Measurements from ENCODE around the gene CDT1. TPM values are rescaled to one million over a fixed set of nuclear protein-coding genes. Genes with fewer than 3 reads are reported as not detected.

Gene CDT1
- total RNA-seq, 1 experiment from 2014 or later = 16.6 TPM

DNA sequence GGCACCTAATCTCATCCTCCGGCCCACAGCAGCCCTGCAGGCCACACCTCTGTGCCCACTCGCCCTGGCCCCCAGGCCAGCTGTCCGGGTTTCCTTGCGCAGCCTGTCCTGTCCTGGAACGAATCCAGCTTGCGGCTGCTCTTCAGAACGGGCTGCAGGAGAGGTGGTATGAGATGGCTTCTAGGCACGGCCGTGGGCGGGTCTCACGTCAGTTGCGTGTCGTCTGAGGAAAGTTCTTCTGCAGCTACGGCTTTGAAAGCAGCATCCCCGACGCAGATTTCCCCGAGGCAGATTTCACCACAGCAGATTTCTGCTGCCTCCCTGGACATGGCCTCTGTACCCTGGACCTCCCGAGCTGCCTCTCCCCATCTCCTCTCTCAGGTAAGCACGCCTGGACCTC is 35.0 kb downstream of the CDT1 start:
- H3K9me3 Mint-ChIP-seq (ENCODE audit: unreplicated experiment) = no peaks in the 10 kb centered on the region
- H3K36me3 Mint-ChIP-seq (ENCODE audit: insufficient read depth, unreplicated experiment) = peaks cover 6% of the 10 kb centered on the region
- no TSS peak for BruUV-seq (replicated peaks)
- CTCF ChIA-PET = interaction anchor here (0.6 kb wide), 1 partner anchor 60 kb away, joined by 4 read pairs; no protein-coding TSS in a partner anchor
- no peaks in the 10 kb centered on the region for H3K27me3 Mint-ChIP-seq (ENCODE audit: insufficient read depth, unreplicated experiment)
- no peak for DNase-seq (ENCODE audit: unreplicated experiment)
- no peak overlapping the region for H3K27ac Mint-ChIP-seq (ENCODE audit: low read depth, unreplicated experiment)
- H3K4me3 Mint-ChIP-seq (ENCODE audit: unreplicated experiment) = no peak overlapping the region
- POLR2A ChIA-PET = no interaction called here
- H3K4me1 Mint-ChIP-seq (ENCODE audit: insufficient read depth, unreplicated experiment) = no peaks in the 10 kb centered on the region
- intact Hi-C loops (cut with micrococcal nuclease) = no loop called here
- TF ChIP-seq CTCF (IDR thresholded peaks at IDR 0.05; ENCODE audit: unreplicated experiment) = no peak

GRCh38 chr16:88839026-88839529 is 35.5 kb downstream of the CDT1 start:
- no peak for TF ChIP-seq CTCF (IDR thresholded peaks at IDR 0.05; ENCODE audit: unreplicated experiment)
- Mint-ChIP-seq H3K36me3 (ENCODE audit: insufficient read depth, unreplicated experiment) (peaks cover 6% of the 10 kb centered on the region), H3K27ac (ENCODE audit: low read depth, unreplicated experiment) (no peak overlapping the region), H3K4me1 (ENCODE audit: insufficient read depth, unreplicated experiment) (no peaks in the 10 kb centered on the region), H3K4me3 (ENCODE audit: unreplicated experiment) (no peak overlapping the region), H3K27me3 (ENCODE audit: insufficient read depth, unreplicated experiment) (no peaks in the 10 kb centered on the region), H3K9me3 (ENCODE audit: unreplicated experiment) (no peaks in the 10 kb centered on the region)
- POLR2A ChIA-PET = no interaction called here
- no peak for DNase-seq (ENCODE audit: unreplicated experiment)
- no TSS peak for BruUV-seq (replicated peaks)
- CTCF ChIA-PET = no interaction called here
- intact Hi-C loops (cut with micrococcal nuclease) = no loop called here

DNA sequence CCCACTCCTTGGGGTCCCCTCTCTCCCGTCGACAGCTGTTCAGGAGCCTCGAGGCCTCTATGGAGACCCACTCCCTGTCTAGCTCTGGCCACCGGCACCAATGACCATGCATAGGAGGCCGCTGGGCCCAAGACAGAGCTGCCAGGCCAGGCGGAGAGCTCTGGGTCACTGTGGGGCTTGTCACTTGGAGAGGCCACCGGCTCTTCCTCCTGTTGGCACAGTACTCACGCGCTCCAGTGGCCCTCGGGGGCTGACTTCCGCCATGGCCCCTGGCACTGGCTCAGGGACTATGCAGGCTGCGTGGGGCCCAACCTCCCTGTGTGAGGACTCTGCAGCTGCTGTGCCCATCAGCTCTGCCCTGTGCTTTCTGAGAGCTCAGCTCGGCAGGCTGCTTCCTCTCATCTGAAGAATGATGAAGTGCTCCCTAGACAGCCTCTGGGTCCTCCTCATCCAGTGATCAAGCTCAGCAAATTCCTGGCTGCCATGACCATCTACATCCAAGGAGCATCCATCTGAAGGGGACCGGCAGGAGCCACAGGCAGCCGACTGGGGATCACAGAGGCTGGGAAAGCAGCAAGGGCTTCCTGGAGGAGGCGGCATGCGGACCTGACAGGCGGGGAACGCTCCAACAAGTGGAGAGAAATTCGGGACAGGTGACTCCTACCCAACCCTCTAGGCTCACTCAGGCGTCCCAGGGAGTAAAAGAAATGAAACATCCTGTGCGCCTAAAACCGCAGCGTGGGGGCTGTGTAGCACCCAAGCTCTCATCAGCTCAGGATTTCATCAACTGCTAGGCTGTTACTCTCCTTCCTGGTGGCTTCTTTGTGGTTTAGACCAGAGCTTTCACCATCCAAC is 36.4 kb downstream of the CDT1 start:
- no peaks in the 10 kb centered on the region for H3K27me3 Mint-ChIP-seq (ENCODE audit: insufficient read depth, unreplicated experiment)
- H3K9me3 Mint-ChIP-seq (ENCODE audit: unreplicated experiment) = no peaks in the 10 kb centered on the region
- no peaks in the 10 kb centered on the region for H3K4me1 Mint-ChIP-seq (ENCODE audit: insufficient read depth, unreplicated experiment)
- no peak overlapping the region for H3K27ac Mint-ChIP-seq (ENCODE audit: low read depth, unreplicated experiment)
- ChIA-PET CTCF (interaction anchor here (1.0 kb wide), 1 partner anchor 30 kb away, joined by 3 read pairs; no protein-coding TSS in a partner anchor), POLR2A (interaction anchor here (0.7 kb wide), 1 partner anchor 13 kb away, joined by 3 read pairs; no protein-coding TSS in a partner anchor)
- BruUV-seq (replicated peaks) = no TSS peak
- TF ChIP-seq CTCF (IDR thresholded peaks at IDR 0.05; ENCODE audit: unreplicated experiment) = no peak
- no peak overlapping the region for H3K4me3 Mint-ChIP-seq (ENCODE audit: unreplicated experiment)
- H3K36me3 Mint-ChIP-seq (ENCODE audit: insufficient read depth, unreplicated experiment) = peaks cover 6% of the 10 kb centered on the region
- intact Hi-C loops (cut with micrococcal nuclease) = no loop called here
- DNase-seq (ENCODE audit: unreplicated experiment) = no peak

DNA sequence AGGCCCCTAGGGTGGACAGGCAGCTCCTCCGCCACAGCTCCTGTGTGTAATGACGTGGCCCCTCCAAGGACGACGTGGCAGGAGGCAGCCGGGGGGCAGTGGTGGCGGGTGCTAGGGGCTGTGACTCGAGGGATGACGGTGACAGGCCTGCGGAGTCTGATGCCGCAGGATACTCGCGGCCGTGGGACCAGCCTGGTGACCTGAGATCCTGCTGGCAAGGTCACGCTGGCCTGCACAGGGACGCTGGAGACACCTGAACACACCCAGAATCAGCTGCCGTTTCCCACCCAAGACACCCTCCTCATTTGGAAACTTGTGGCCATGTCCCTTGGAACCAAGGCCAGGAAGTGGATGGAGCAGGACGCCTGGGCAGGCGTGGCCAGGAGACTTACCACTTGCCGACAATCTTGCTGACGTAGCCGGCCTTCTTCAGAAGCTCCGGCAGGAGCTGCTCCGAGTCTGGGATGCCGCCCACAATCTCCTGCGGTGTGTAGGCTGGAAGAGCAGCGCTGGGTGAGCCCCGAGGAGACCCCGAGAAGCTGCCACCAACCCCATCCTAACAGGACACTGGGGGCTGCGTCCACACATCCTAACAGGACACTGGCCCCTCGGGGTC is 37.1 kb downstream of the CDT1 start:
- no peaks in the 10 kb centered on the region for H3K9me3 Mint-ChIP-seq (ENCODE audit: unreplicated experiment)
- no peaks in the 10 kb centered on the region for H3K27me3 Mint-ChIP-seq (ENCODE audit: insufficient read depth, unreplicated experiment)
- H3K36me3 Mint-ChIP-seq (ENCODE audit: insufficient read depth, unreplicated experiment) = peaks cover 9% of the 10 kb centered on the region
- ChIA-PET POLR2A (interaction anchor here (0.7 kb wide), 1 partner anchor 14 kb away, joined by 3 read pairs; no protein-coding TSS in a partner anchor), CTCF (interaction anchor here (1.0 kb wide), 1 partner anchor 31 kb away, joined by 3 read pairs; no protein-coding TSS in a partner anchor)
- BruUV-seq (replicated peaks) = no TSS peak
- H3K4me3 Mint-ChIP-seq (ENCODE audit: unreplicated experiment) = no peak overlapping the region
- H3K4me1 Mint-ChIP-seq (ENCODE audit: insufficient read depth, unreplicated experiment) = no peaks in the 10 kb centered on the region
- TF ChIP-seq CTCF (IDR thresholded peaks at IDR 0.05; ENCODE audit: unreplicated experiment) = no peak
- no peak for DNase-seq (ENCODE audit: unreplicated experiment)
- intact Hi-C loops (cut with micrococcal nuclease) = no loop called here
- no peak overlapping the region for H3K27ac Mint-ChIP-seq (ENCODE audit: low read depth, unreplicated experiment)

Measured in MCF 10A (cell line).